Stimulated activated CD8-positive, alpha-beta memory T cell treated with anti-CD3 and anti-CD28 coated beads, Interleukin-15, amount 100 ng/mL, for 1 hour (primary cell): ENCODE results near the gene C8G.

Experiments used
- DNase-seq: peaks from one replicate; pipeline ENCODE4 v3.0.0-alpha.2; 2020; ENCODE audit warnings: low read depth

C8G gene

GRCh38 chr9:136968333-136969127 is 23.5 kb downstream of the C8G start:
- DNase-seq, result no peak

GRCh38 chr9:136969150-136969549 is 24.1 kb downstream of the C8G start:
- DNase-seq, result no peak

DNA sequence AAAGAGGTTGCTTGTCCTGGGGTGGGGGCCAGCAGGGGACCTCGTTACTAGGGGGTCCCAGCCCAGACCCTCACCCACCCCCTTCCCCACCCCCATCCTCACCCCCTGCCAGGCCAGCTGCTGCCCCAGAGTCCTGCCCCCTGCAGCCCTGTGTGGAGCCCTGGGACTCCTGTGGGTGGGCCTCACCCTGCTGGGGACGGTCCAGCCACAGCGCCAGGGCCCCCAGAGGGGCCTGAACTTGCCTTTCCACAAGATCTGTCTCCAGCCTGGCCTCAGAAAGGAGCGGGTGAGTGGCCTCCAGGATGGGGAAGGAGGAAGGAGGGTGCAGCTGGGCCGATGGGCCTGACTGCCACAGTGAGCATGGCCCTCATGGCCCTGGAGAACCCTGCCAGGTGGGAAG is 24.7 kb downstream of the C8G start:
- DNase-seq, result no peak

DNA sequence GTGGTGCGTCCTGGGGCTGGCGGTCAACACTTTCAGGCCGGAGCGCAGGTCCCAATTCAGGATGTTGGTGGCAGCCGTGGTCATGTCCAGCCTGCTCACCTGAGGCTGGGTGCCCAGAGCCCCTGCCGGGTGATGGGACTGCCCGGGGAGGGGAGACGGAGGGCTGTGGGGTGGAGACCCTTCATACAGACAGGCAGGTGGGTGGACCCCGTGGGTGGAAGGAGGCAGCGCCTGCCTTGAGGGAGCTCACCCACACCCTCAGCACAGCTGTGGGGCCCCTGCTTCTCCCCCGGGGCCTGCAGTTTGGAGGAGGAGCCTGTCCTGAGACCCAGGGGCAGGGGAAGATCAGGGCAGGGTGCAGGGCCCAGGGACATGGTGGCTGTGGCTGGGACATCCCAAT is 25.3 kb downstream of the C8G start:
- no peak for DNase-seq

DNA sequence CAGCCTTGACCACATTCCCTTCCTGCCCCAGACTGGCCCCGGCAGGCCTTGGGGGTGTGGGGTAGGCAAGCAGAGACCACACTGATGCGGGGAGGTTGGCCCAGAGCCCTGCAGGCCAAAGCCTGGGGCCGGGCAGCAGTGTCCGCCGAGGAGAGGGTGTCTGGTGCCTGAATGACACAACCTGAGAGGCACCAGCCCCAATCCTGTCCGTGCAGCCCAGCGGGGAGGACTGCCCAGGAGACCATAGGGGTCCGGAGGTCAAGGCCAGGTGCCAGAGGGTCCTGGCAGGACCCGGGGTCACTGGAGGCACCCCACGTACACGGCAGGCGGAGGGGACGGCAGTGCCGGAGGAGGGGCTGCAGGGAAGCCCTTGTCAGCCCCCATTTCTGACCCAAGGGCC is 26.7 kb downstream of the C8G start:
- no peak for DNase-seq

- no peak for DNase-seq
Observed at GRCh38 chr9:136972335-136972734, 27.3 kb downstream of the C8G start.

DNA sequence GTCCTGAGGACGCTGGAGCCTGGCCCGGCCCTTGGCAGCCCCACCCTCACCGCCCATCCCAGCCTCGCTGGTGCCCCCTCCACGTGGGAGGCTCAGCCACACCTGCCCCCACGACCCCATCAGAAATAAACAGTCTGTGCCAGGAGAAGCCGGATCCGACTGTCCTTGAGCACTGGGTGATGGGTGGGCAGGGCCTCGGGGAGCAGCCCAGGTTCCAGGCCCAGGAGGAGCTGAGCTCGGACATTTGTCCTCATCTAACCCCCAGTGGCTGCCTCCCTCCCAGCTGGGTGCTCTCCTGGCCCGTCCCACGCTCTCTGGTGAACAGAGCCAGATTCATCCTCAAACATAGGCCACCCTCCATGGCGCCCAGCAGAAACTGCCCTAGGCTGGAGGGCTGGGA is 27.7 kb downstream of the C8G start:
- DNase-seq, result no peak

DNA sequence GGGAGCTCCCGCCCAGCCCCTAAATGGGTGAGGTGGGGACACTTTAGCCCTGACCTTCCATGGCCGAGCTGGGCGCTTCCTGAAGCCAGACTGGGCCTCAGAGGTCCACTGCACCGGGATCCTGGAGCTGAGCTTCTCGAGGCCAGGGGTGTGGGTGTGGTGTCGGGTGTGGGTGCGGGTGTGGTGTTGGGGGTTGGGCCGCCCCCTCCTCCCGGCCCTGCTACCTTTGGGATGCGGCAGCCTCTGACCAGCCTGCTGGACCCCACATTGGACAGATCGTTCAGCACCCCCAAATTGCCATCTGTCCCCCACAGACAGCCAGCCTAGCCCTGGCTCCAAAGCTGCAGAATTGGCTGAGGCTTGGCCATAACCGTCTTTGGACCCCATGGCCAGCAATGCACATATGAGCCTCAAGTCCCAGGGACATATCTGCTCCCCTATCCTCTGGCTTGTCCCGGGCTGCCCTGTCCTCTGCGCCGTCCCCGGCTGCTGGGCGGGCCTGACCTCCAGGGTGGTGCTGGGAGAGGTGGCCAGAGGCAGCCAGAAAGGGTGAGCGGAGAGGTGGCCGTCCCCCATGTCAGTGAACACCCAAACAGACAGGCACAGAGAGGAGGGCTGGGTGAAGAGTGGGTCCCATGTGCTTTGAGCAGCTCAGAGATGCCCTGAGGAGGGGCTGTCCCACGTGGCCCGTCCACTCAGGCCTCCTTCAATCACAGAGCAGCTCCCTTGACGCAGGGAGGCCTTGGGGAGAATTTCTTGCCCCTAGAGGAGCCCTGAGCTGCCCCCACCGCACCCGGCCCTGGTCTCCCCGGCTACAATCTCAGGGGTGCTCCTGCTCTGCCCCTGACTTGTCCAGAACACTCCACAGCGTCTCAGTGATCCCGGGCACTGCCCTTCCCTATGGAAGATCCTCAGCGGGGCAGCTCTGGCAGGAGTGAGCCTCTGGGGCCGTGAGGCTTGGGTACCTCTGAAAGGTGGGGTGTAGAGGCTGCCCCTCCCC is 28.9 kb downstream of the C8G start:
- DNase-seq, result no peak

- DNase-seq, result no peak
Observed at GRCh38 chr9:136974817-136975535, 29.9 kb downstream of the C8G start.

DNA sequence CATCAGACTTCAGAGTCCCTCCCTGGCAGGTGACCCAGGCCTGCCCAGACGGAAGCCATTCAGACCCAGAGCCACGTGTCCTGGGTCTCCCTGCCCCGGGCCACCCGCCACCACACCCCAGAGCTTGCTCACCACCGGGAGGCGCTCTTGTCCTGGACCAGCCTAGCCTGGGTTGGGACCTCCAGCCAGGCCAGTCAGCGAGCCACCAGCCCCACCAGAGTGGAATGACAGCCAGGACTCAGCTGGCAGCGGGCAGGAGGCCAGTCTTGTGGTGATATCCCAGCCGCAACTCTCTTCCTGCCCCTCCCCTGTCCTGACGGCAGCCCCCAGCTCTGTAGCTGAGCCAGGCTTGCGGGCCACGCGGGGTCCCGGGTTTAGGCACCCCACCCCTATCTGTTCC is 30.6 kb downstream of the C8G start:
- DNase-seq, result no peak

DNA sequence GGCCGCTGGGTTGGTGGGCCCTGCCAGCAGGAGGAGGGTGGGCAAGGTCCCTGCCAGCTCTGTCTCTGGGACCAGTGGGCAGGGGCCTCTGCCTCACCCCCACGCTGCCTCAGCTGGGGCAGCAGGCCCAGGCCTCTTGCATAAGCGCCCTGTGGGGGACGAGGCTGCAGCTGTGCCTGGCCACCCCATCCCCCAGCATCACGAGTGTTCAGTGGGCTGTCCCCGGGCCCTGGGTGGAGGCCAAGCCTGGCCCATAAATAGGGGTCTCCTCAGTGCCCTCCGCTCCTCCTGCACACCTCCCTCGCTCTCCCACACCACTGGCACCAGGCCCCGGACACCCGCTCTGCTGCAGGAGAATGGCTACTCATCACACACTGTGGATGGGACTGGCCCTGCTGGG is 32.2 kb downstream of the C8G start, which contains the start of gene PTGDS:
PTGDS (plus strand) TSS at position 282 of the 400 bp plus-strand sequence; CDS start at position 357, 75 bp downstream.
- no peak for DNase-seq

- DNase-seq, result no peak
Observed at GRCh38 chr9:136977649-136978072, 32.6 kb downstream of the C8G start.

- peak; percentile 55 for DNase-seq
Observed at GRCh38 chr9:136978073-136978864, 33.2 kb downstream of the C8G start.

DNA sequence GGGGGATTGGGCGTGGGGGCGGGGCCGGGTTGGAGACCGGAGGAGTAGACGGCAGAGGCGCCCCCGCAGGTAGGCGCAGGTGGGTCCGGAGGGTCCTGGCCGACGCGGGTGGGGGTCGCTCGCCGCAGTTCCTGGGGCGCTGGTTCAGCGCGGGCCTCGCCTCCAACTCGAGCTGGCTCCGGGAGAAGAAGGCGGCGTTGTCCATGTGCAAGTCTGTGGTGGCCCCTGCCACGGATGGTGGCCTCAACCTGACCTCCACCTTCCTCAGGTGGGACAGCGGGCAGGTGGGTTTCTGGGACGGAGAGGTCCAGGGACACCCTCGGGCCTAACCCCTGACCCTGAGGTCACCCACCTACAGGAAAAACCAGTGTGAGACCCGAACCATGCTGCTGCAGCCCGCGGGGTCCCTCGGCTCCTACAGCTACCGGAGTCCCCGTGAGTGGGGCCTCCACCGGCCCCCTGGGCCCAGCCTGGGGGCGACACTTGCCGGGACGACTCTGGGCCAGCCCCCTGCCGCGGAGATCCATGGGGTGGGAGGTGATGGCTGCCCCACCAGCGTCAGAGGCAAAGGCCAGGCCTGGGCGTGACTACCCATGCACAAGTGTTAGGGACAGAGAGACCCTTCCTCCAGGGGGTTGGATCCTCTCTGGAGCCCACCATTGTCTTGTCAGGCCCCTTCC is 34.0 kb downstream of the C8G start:
- no peak for DNase-seq

DNA sequence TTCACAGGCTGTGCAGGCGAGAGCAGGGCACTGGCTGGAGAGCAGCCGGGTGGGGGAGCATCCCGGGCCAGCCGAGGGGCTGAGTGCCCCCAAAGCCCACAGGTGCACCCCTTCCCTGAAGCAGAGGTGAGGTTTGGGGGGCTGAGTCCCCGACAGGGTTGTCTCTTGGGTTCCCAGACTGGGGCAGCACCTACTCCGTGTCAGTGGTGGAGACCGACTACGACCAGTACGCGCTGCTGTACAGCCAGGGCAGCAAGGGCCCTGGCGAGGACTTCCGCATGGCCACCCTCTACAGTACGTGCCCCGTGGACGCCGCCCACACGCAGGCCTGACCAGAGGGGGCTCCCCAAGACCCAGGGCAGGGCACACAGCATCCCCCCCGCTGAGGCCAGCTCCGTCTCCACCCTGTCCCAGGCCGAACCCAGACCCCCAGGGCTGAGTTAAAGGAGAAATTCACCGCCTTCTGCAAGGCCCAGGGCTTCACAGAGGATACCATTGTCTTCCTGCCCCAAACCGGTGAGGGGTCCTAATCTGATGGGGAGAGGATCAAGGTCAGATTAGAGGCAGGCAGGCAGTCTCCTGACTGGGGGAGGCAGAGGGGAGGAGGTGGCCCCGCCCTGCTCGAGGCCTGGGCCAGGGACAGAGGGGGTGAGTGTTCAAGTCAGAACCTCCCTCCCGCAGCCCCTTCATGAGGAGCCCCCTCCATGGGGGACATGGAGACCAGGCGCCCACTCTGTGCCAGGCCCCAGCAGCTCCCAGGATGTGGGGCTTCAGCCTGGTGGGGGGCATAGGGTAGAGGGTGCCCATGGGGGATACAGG is 34.9 kb downstream of the C8G start:
- no peak for DNase-seq

- DNase-seq, result no peak
Observed at GRCh38 chr9:136980669-136981478, 35.8 kb downstream of the C8G start.

DNA sequence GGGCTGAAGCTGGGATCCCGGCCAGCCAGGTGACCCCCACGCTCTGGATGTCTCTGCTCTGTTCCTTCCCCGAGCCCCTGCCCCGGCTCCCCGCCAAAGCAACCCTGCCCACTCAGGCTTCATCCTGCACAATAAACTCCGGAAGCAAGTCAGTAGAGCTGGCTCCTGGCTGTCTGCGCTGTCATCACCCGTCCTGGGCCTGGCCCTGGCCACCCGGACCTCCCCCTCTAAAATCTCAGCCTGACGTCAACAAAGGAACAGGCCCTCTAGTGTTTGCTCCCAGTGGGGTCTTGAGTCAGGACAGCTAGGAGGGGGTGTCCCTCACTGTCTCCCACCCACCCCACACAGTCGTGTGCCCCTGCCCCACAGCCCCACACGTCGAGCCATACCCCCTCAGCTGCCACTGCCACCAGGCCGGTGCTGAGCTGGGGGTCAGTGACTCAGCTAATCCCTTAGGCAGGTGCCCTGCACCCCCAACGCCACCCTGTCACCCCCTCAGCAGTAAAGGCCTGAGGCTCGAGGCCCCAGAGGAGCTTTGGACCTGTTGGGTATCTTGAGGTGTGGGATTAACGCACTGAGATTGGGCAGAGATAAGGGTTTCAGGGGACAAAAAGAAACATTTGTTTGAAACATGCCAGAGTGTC is 36.7 kb downstream of the C8G start:
- DNase-seq, result no peak

DNA sequence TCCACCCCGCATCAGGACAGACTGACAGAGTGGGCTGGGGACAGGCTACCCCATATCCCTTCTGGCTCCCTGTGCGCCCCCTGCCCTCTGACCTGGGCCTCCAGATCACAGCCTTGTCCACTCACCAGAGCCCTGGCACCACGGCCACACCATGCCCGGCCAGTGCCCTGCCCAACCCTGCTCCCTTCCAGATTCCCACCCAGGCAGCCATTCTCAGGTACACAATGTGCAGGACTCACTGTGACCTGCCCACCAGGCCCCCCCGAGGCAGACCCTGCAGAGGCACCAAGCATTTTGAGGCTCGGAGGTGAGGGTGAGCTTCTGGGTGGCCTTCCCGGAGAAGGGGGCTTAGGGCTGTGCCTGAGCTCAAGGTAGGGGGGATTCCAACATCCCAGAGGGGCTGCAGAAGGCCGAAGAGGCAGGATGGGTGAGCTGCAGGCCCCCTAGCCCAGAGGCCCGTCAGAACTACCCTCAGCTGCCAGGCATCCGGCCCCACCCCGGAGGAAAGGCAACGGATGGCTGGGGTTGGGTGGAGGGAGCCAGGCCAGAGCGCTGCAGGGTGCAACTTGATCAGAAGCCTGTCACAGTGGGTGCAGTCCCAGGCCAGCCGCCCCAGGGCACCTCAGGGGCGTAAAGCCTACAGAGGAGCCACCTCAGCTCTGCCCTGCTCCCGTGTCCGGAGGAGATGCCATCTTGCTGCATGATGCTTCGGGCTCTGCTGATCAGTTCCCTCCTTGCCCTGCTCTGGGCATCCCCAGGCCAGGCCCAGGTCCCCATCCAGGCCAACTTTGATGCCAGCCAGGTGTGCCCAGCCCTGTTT is 37.4 kb downstream of the C8G start, which contains the start of gene LCNL1:
LCNL1 (plus strand) TSS at position 762 of the 820 bp plus-strand sequence. CDS start 594 bp downstream, outside the sequence.
- DNase-seq, result no peak
